ENCODE results near the gene PNLIPRP2. TPM values are rescaled to one million over a fixed set of nuclear protein-coding genes. Genes with fewer than 3 reads are reported as not detected.

Gene PNLIPRP2
- total and polyA plus RNA-seq, 2 donors: 0.25 TPM; not detected in 1

DNA sequence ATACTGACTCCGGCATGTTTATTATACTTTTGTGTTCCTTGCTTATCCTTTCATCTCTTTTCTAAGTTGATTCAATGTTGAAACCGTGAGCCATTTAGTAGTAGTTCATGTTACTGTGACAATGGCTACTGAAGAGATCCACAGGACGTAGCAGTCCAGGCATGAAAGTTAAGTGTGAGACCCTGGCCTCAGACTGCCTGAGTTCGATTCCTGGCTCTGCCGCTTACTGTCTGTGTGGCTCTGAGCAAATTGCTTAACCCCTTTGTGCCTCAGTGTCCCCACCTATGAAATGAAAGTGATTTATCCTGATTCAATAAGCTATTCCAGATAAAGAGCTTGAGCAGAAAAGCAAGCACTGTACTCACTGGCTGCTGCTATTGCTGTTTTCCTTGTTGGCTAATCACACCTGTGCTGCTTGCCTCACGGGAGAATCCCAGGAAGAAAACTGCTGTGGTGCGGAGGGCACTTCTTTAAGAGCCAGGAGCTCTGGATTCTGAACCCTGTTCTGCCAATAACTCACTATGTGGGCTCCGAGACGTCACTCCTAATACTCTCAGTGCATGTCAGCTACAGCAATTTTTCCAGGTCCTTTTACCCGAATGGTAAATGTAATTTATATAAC, 38.4 kb downstream of the PNLIPRP2 start:
- 84% methylated on average over 10 of the region's 10 CpGs for WGBS
- H3K4me1 ChIP-seq (ENCODE audit: control insufficient read depth in 2 of 2, insufficient read depth in 2 of 2, low read length in 2 of 2): no peaks in the 10 kb centered on the region
- no peaks in the 10 kb centered on the region for H3K36me3 ChIP-seq (ENCODE audit: control insufficient read depth in 2 of 2, insufficient read depth in 2 of 2, low read length in 1 of 2)
- no peaks in the 10 kb centered on the region for H3K27me3 ChIP-seq (ENCODE audit: control insufficient read depth in 2 of 2, insufficient read depth in 1 of 2, low read length in 1 of 2)
- H3K9me3 ChIP-seq (ENCODE audit: control insufficient read depth in 2 of 2, insufficient read depth in 1 of 2, low read length in 1 of 2): no peaks in the 10 kb centered on the region
- no peak overlapping the region for H3K4me3 ChIP-seq (ENCODE audit: low read length in 2 of 2)
- H3K27ac ChIP-seq (ENCODE audit: low read depth in 1 of 2, low read length in 1 of 2): no peak overlapping the region
- no peak for DNase-seq (ENCODE audit: low read depth in 6 of 9, low spot score in 9 of 9)

DNA sequence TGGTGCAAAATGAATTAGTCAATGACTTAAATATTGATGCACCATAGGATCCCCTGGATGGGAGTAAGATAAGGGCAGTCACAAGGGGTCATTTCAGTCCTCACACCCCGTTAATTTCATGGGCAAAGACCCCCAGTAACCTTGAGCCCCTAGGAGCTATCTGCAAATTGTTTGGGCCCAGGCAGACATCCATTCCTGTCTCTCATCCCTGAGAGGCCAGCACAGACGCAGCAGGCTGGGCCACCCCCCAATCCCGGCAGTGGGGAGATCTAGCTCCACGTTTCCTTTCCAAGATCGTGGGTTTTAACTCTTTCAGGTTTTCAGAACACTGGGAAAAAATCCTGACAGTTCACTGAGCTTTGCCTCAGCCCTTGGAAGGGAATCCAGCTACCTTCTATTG, 40.1 kb downstream of the PNLIPRP2 start:
- no peaks in the 10 kb centered on the region for H3K27me3 ChIP-seq (ENCODE audit: control insufficient read depth in 2 of 2, insufficient read depth in 1 of 2, low read length in 1 of 2)
- 79% methylated on average over 5 of the region's 5 CpGs for WGBS
- H3K27ac ChIP-seq (ENCODE audit: low read depth in 1 of 2, low read length in 1 of 2): no peak overlapping the region
- no peak for DNase-seq (ENCODE audit: low read depth in 6 of 9, low spot score in 9 of 9)
- no peak overlapping the region for H3K4me3 ChIP-seq (ENCODE audit: low read length in 2 of 2)
- H3K36me3 ChIP-seq (ENCODE audit: control insufficient read depth in 2 of 2, insufficient read depth in 2 of 2, low read length in 1 of 2): no peaks in the 10 kb centered on the region
- H3K4me1 ChIP-seq (ENCODE audit: control insufficient read depth in 2 of 2, insufficient read depth in 2 of 2, low read length in 2 of 2): no peaks in the 10 kb centered on the region
- no peaks in the 10 kb centered on the region for H3K9me3 ChIP-seq (ENCODE audit: control insufficient read depth in 2 of 2, insufficient read depth in 1 of 2, low read length in 1 of 2)

DNA sequence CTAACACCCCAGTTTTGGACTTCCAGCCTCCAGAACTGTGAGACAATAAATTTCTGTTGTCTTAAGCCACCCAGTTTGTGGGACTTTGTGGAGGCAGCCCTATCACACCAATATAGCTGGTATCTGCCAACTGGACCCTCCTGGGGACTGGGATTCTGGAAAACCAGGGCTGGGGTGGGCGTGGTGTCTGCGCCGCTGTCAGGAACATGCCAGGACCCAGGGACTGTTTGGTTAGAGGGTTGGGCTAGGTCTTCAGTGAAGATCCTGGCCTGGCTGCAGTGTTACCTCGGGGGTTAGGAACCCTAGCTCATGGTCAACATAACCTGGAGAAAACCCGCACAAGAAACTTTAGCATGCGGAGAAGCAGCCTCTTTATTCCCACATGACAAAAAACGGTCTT, 42.6 kb downstream of the PNLIPRP2 start:
- no peaks in the 10 kb centered on the region for H3K27me3 ChIP-seq (ENCODE audit: control insufficient read depth in 2 of 2, insufficient read depth in 1 of 2, low read length in 1 of 2)
- no peak overlapping the region for H3K4me3 ChIP-seq (ENCODE audit: low read length in 2 of 2)
- H3K4me1 ChIP-seq (ENCODE audit: control insufficient read depth in 2 of 2, insufficient read depth in 2 of 2, low read length in 2 of 2): no peaks in the 10 kb centered on the region
- H3K36me3 ChIP-seq (ENCODE audit: control insufficient read depth in 2 of 2, insufficient read depth in 2 of 2, low read length in 1 of 2): no peaks in the 10 kb centered on the region
- no peak overlapping the region for H3K27ac ChIP-seq (ENCODE audit: low read depth in 1 of 2, low read length in 1 of 2)
- no peaks in the 10 kb centered on the region for H3K9me3 ChIP-seq (ENCODE audit: control insufficient read depth in 2 of 2, insufficient read depth in 1 of 2, low read length in 1 of 2)
- 93% methylated on average over 7 of the region's 7 CpGs for WGBS
- DNase-seq (ENCODE audit: low read depth in 6 of 9, low spot score in 9 of 9): no peak

DNA sequence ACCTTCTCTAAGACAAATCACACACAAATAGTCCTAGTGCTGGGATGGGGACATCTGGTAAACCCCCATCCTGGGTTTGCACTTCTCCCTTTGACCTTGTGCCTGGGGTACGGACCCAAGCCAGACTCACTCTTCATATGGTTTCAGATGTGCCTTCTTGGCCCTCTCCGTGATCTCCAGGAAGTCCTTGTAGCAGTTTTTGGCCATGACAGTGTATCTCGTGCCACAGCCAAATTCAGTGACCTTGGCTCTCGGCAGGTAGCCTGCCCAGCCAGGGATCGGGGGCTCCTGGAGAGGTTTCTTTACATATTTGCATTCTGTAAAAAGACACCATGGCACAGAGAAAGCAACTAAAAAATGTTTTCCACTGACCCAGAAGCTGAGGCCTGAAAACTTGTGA, 43.9 kb downstream of the PNLIPRP2 start:
- Histone ChIP-seq H3K36me3 (ENCODE audit: control insufficient read depth in 2 of 2, insufficient read depth in 2 of 2, low read length in 1 of 2) (no peaks in the 10 kb centered on the region), H3K4me1 (ENCODE audit: control insufficient read depth in 2 of 2, insufficient read depth in 2 of 2, low read length in 2 of 2) (no peaks in the 10 kb centered on the region), H3K27ac (ENCODE audit: low read depth in 1 of 2, low read length in 1 of 2) (no peak overlapping the region), H3K27me3 (ENCODE audit: control insufficient read depth in 2 of 2, insufficient read depth in 1 of 2, low read length in 1 of 2) (peaks cover 0 to 7% of the 10 kb centered on the region in 2 donors), H3K4me3 (ENCODE audit: low read length in 2 of 2) (no peak overlapping the region), H3K9me3 (ENCODE audit: control insufficient read depth in 2 of 2, insufficient read depth in 1 of 2, low read length in 1 of 2) (no peaks in the 10 kb centered on the region)
- DNase-seq (ENCODE audit: low read depth in 6 of 9, low spot score in 9 of 9): no peak
- 94% methylated on average over 5 of the region's 5 CpGs for WGBS

DNA sequence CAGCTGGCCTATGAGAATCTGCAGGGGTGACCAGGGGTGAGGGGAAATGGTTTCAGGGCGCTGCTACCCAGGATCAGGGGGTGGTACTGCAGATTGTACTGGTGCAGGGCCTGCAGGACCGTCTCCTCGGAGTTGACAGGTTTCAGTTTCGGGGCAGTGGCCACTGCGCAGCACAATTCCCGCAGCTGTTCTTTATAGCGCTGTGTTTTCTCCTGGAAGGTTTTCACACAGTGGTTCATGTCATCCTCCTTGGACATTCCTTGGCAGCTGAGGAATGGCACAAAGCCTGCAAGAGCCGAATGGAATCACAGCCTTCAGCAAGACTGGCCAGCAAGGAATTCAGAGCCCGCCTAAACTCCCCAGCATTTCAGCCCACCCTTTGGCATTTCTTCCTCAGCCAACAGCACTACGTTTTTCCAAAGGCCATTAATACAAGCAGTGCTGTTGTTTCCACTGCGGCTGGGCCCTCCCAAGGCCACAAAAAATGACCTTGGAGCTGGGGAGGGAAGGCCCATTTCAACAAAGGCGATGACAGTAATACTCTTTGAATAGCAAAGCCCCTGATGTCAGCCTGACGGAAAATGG, 44.9 kb downstream of the PNLIPRP2 start:
- Histone ChIP-seq H3K27ac (ENCODE audit: low read depth in 1 of 2, low read length in 1 of 2) (no peak overlapping the region), H3K4me3 (ENCODE audit: low read length in 2 of 2) (no peak overlapping the region), H3K36me3 (ENCODE audit: control insufficient read depth in 2 of 2, insufficient read depth in 2 of 2, low read length in 1 of 2) (no peaks in the 10 kb centered on the region), H3K9me3 (ENCODE audit: control insufficient read depth in 2 of 2, insufficient read depth in 1 of 2, low read length in 1 of 2) (no peaks in the 10 kb centered on the region), H3K4me1 (ENCODE audit: control insufficient read depth in 2 of 2, insufficient read depth in 2 of 2, low read length in 2 of 2) (no peaks in the 10 kb centered on the region), H3K27me3 (ENCODE audit: control insufficient read depth in 2 of 2, insufficient read depth in 1 of 2, low read length in 1 of 2) (peaks cover 2 to 17% of the 10 kb centered on the region in 2 donors)
- DNase-seq (ENCODE audit: low read depth in 6 of 9, low spot score in 9 of 9): no peak
- WGBS: 94% methylated on average over 13 of the region's 13 CpGs

DNA sequence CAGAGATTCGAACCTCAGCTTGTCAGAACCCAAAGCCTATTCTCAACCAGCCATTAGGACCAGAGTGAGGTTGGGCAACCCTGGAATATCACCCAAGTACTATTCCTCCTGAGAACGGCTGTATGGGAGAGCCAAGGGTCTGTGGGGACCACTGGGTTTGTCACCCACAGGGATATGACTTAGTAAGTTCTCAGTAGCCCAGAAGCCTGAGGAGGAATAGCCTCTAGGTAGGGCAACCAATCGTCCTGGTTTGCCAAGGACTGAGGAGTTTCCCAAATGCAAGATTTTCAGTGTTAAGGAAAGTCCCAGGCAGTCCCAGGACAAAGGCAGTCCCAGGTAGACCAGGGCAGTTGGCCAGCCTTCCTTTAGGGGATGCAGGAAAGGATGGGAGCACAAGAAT, 46.7 kb downstream of the PNLIPRP2 start:
- 90% methylated on average over 3 of the region's 3 CpGs for WGBS
- Histone ChIP-seq H3K4me3 (ENCODE audit: low read length in 2 of 2) (no peak overlapping the region), H3K9me3 (ENCODE audit: control insufficient read depth in 2 of 2, insufficient read depth in 1 of 2, low read length in 1 of 2) (no peaks in the 10 kb centered on the region), H3K27me3 (ENCODE audit: control insufficient read depth in 2 of 2, insufficient read depth in 1 of 2, low read length in 1 of 2) (peaks cover 2 to 23% of the 10 kb centered on the region in 2 donors), H3K27ac (ENCODE audit: low read depth in 1 of 2, low read length in 1 of 2) (no peak overlapping the region), H3K36me3 (ENCODE audit: control insufficient read depth in 2 of 2, insufficient read depth in 2 of 2, low read length in 1 of 2) (no peaks in the 10 kb centered on the region), H3K4me1 (ENCODE audit: control insufficient read depth in 2 of 2, insufficient read depth in 2 of 2, low read length in 2 of 2) (no peaks in the 10 kb centered on the region)
- DNase-seq (ENCODE audit: low read depth in 6 of 9, low spot score in 9 of 9): no peak

DNA sequence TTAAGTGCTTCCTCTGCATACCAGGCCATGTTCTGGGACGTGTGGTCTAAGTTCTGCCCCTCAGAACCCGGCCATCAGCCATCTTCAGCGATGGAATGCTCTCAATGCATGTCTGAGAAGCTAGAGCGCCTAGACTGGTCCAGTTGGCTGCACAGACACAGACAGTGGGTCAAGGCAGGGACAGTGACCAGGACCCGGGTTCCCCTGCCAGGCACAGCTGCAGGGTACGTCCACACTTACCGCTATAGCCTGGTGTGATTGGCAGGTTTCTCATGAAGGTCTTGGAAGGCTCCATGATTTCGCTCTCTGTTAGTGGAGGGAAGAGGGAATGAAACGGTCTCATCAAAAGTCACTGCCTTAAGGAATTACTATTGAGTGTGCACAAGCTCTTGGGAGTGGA, 47.3 kb downstream of the PNLIPRP2 start:
- 93% methylated on average over 9 of the region's 9 CpGs for WGBS
- H3K4me3 ChIP-seq (ENCODE audit: low read length in 2 of 2): no peak overlapping the region
- peaks cover 2 to 23% of the 10 kb centered on the region in 2 donors for H3K27me3 ChIP-seq (ENCODE audit: control insufficient read depth in 2 of 2, insufficient read depth in 1 of 2, low read length in 1 of 2)
- H3K4me1 ChIP-seq (ENCODE audit: control insufficient read depth in 2 of 2, insufficient read depth in 2 of 2, low read length in 2 of 2): no peaks in the 10 kb centered on the region
- H3K9me3 ChIP-seq (ENCODE audit: control insufficient read depth in 2 of 2, insufficient read depth in 1 of 2, low read length in 1 of 2): no peaks in the 10 kb centered on the region
- no peak overlapping the region for H3K27ac ChIP-seq (ENCODE audit: low read depth in 1 of 2, low read length in 1 of 2)
- DNase-seq (ENCODE audit: low read depth in 6 of 9, low spot score in 9 of 9): no peak
- no peaks in the 10 kb centered on the region for H3K36me3 ChIP-seq (ENCODE audit: control insufficient read depth in 2 of 2, insufficient read depth in 2 of 2, low read length in 1 of 2)

DNA sequence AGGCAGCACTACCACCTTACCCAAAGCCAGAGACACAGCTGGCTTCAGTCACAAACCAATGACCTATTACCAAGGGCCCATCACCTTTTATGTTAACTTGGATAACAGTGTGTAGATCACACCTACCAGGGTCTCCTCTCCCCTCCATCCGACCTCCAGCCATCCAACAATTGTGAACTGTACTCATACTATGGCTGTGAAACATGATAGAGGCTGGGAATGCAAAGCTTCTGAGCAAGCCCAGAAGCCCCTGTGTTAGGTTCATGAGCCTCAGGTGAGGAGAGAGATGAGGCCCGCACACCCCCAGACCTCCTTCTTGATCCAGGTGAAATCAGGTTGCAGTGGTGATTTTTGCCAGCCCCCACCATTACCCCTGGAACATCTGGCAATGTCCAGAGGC, 47.7 kb downstream of the PNLIPRP2 start:
- no peak for DNase-seq (ENCODE audit: low read depth in 6 of 9, low spot score in 9 of 9)
- H3K36me3 ChIP-seq (ENCODE audit: control insufficient read depth in 2 of 2, insufficient read depth in 2 of 2, low read length in 1 of 2): no peaks in the 10 kb centered on the region
- WGBS: 92% methylated on average over 2 of the region's 2 CpGs
- no peak overlapping the region for H3K4me3 ChIP-seq (ENCODE audit: low read length in 2 of 2)
- no peak overlapping the region for H3K27ac ChIP-seq (ENCODE audit: low read depth in 1 of 2, low read length in 1 of 2)
- H3K4me1 ChIP-seq (ENCODE audit: control insufficient read depth in 2 of 2, insufficient read depth in 2 of 2, low read length in 2 of 2): no peaks in the 10 kb centered on the region
- H3K27me3 ChIP-seq (ENCODE audit: control insufficient read depth in 2 of 2, insufficient read depth in 1 of 2, low read length in 1 of 2): peaks cover 2 to 23% of the 10 kb centered on the region in 2 donors
- H3K9me3 ChIP-seq (ENCODE audit: control insufficient read depth in 2 of 2, insufficient read depth in 1 of 2, low read length in 1 of 2): no peaks in the 10 kb centered on the region

DNA sequence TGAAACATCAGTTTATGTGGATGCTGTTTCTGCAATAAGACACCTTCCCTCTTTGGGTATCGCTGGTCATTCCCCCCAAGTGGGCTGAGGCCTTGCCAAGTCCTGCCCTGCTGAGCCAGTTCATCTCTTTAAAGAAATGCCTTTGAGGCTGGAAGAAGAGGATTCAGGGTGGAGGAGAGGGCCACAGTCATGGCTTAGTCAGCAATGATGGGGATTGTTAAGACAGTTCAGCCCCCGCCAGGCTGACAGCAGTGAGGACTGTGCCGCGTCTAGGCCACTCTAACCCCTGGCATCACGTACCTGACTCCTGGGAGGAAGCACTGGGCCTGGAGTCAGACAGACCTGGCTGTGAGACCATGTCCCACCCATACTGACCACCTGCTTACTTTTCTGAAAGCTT, 48.3 kb downstream of the PNLIPRP2 start:
- Histone ChIP-seq H3K27me3 (ENCODE audit: control insufficient read depth in 2 of 2, insufficient read depth in 1 of 2, low read length in 1 of 2) (peaks cover 2 to 23% of the 10 kb centered on the region in 2 donors), H3K9me3 (ENCODE audit: control insufficient read depth in 2 of 2, insufficient read depth in 1 of 2, low read length in 1 of 2) (no peaks in the 10 kb centered on the region), H3K4me1 (ENCODE audit: control insufficient read depth in 2 of 2, insufficient read depth in 2 of 2, low read length in 2 of 2) (no peaks in the 10 kb centered on the region), H3K36me3 (ENCODE audit: control insufficient read depth in 2 of 2, insufficient read depth in 2 of 2, low read length in 1 of 2) (no peaks in the 10 kb centered on the region), H3K4me3 (ENCODE audit: low read length in 2 of 2) (no peak overlapping the region), H3K27ac (ENCODE audit: low read depth in 1 of 2, low read length in 1 of 2) (no peak overlapping the region)
- WGBS: 96% methylated on average over 5 of the region's 5 CpGs
- no peak for DNase-seq (ENCODE audit: low read depth in 6 of 9, low spot score in 9 of 9)
